GM12878 (cell line): Measurements from ENCODE around the gene C1QBP.

Experiments
- CHD2 ChIP-seq: IDR thresholded peaks from 2 replicates; pipeline ENCODE4 v1.6.1; 2011; ENCODE audit warnings: low read depth, low read length, improper control_type of control experiment, borderline replicate concordance
- CREB1 ChIP-seq: IDR thresholded peaks from 2 replicates; pipeline ENCODE4 v1.6.1; 2012; ENCODE audit warnings: low read depth, mild to moderate bottlenecking, inconsistent platforms
- POLR2AphosphoS5 ChIP-seq: IDR thresholded peaks from 2 replicates; pipeline ENCODE4 v1.6.1; 2011; ENCODE audit warnings: mild to moderate bottlenecking, low read length, inconsistent platforms
- RB1 ChIP-seq: fragments of 450-650 bp; formaldehyde crosslinking; IDR thresholded peaks from 2 replicates; pipeline ENCODE4 v1.6.1; 2017; ENCODE audit warnings: mild to moderate bottlenecking, borderline replicate concordance
- SP1 ChIP-seq: IDR thresholded peaks from one replicate; pipeline ENCODE4 v1.6.1; 2011; ENCODE audit warnings: low read depth, low read length
- SRF ChIP-seq, 2 experiments: IDR thresholded peaks; 2 replicates each; pipeline ENCODE4 v1.6.1; 2011; ENCODE audit warnings: low read depth in 2 of 2, low read length in 2 of 2, mild to moderate bottlenecking in 1 of 2, moderate library complexity in 1 of 2
- ZZZ3 ChIP-seq: IDR thresholded peaks from 2 replicates; pipeline ENCODE4 v1.6.1; 2011; ENCODE audit warnings: low read depth; ENCODE audit not compliant: control insufficient read depth, insufficient read length

DNA sequence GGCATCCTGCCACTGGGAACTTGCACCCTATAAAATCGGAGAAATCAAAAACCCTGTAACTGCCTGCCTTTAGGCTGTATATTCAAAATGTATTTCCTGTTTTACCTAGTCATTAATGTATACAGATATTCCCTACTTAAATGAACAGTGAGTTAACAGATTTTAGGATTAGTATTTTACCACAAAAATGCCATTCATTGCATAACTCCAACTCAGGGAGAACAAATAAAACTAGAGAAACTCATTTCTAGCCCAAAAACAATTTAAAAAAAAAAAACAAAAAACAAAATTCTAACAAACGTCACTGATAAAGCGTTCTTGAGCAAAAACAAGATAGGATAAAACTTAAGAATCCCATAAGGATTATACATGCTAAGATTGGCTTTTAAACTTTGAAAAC lies 33.6 kb upstream of the C1QBP start:
- TF ChIP-seq CHD2 (no peak), ZZZ3 (no peak), CREB1 (no peak), RB1 (no peak), SRF (IDR thresholded peaks at IDR 0.05; ENCODE audit: low read depth in 2 of 2, low read length in 2 of 2) (no peak), POLR2AphosphoS5 (no peak), SP1 (no peak)
